ENCODE data around the gene PPP1R13L.

Gene PPP1R13L

DNA sequence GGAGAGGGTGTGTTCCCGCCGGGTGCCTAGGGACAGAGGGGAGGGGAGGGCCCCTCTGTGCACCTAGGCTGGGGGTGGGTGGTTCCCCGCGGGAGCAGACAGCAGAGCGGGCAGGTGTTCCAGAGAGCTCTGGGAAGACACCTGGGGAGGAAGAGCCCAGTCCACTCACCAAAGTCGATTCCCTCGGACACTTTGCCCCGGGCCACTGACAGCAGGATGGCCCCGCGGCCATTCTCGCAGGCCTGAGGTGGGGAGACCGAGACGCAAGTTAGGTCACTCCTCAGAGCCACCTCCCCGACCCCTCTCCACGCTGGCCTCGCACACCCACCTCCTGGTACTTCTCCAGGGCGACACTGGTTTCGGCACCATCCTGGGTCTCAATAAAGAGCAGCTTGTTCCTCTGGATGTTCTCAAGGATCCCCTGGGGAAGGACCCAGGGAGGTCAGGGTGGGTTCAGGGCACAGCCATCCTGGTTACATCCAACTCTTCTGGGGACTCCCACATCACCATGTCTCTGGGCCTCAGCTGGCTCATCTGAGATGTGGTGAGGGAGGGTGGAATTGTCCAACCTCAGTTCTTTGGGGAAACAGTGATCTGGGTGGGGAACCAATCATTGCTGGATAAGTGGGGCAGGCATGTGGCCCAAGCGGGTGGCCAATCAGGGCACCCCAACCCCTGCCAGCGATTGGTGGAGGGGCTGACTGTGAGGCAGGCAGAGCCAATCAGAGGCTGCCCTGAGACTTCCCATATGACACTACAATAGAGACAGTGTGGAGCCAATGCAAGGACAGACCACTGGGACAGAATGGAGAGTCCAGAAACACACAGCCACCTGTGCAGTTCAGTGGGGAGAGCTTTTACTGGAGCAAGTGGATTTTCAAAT is 51.7 kb downstream of the PPP1R13L start:
- DNase-seq (ENCODE audit: low spot score), result no peak
- H3K27ac ChIP-seq, result peak overlapping the region; percentile 31
- TF ChIP-seq, protein P1, sequence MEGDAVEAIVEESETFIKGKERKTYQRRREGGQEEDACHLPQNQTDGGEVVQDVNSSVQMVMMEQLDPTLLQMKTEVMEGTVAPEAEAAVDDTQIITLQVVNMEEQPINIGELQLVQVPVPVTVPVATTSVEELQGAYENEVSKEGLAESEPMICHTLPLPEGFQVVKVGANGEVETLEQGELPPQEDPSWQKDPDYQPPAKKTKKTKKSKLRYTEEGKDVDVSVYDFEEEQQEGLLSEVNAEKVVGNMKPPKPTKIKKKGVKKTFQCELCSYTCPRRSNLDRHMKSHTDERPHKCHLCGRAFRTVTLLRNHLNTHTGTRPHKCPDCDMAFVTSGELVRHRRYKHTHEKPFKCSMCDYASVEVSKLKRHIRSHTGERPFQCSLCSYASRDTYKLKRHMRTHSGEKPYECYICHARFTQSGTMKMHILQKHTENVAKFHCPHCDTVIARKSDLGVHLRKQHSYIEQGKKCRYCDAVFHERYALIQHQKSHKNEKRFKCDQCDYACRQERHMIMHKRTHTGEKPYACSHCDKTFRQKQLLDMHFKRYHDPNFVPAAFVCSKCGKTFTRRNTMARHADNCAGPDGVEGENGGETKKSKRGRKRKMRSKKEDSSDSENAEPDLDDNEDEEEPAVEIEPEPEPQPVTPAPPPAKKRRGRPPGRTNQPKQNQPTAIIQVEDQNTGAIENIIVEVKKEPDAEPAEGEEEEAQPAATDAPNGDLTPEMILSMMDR (conservative IDR thresholded peaks at IDR 0.05; ENCODE audit: low read depth), result no peak
- ChIA-PET POLR2A (ENCODE audit: low non-redundant PET) (interaction anchor here (0.5 to 0.6 kb wide), 2 partner anchors 153 to 261 kb away, joined by 3 to 5 read pairs; no protein-coding TSS in a partner anchor), CTCF (interaction anchor here (0.6 to 0.7 kb wide), 2 partner anchors 61 to 126 kb away, joined by 4 read pairs; no protein-coding TSS in a partner anchor)

DNA sequence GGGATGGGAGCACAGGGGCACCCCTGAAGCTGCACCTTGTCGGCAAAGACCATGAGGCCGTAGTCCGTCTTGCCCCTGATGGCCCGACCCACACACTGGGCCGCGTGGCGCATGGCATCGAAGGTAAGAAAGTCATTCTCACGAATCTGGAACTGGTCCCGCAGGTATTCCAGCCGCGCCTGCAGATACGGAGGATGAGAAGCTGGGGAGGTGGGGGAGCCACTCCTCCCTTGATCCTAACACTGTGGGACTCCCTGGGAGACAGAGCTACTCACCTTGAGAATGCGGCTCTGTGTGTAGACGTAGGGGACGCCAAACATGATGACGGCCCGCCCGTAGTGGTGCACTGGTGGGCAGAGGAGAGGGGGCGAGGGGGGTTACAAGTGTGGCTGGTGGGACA is 52.4 kb downstream of the PPP1R13L start:
- POLR2A ChIA-PET (ENCODE audit: low non-redundant PET), result interaction anchor here (0.5 to 0.6 kb wide), 2 partner anchors 153 to 260 kb away, joined by 3 to 5 read pairs; no protein-coding TSS in a partner anchor
- H3K27ac ChIP-seq, result peak overlapping the region; percentile 28; the same call in 1 of the 2 replicates
- TF ChIP-seq, protein P1 (conservative IDR thresholded peaks at IDR 0.05; ENCODE audit: low read depth), result no peak
- DNase-seq (ENCODE audit: low spot score), result no peak
- CTCF ChIA-PET, result interaction anchor here (0.6 to 0.7 kb wide), 2 partner anchors 62 to 127 kb away, joined by 4 read pairs; no protein-coding TSS in a partner anchor

GRCh38 chr19:45352062-45352461 is 52.8 kb downstream of the PPP1R13L start:
- peak overlapping the region; percentile 28 for H3K27ac ChIP-seq
- TF ChIP-seq, protein P1 (conservative IDR thresholded peaks at IDR 0.05; ENCODE audit: low read depth), result no peak
- ChIA-PET POLR2A (ENCODE audit: low non-redundant PET) (no interaction called here), CTCF (interaction anchor here (0.6 to 0.7 kb wide), 2 partner anchors 62 to 127 kb away, joined by 4 read pairs; no protein-coding TSS in a partner anchor)
- DNase-seq (ENCODE audit: low spot score), result no peak

- ChIA-PET POLR2A (ENCODE audit: low non-redundant PET) (interaction anchor here (0.6 kb wide), 1 partner anchor 8 kb away, joined by 4 read pairs; no protein-coding TSS in a partner anchor), CTCF (no interaction called here)
- H3K27ac ChIP-seq, result peak overlapping the region; percentile 28
- TF ChIP-seq, protein P1 (conservative IDR thresholded peaks at IDR 0.05; ENCODE audit: low read depth), result no peak
- no peak for DNase-seq (ENCODE audit: low spot score)
Observed at GRCh38 chr19:45351401-45351952, 53.4 kb downstream of the PPP1R13L start.

GRCh38 chr19:45350477-45351058 is 54.3 kb downstream of the PPP1R13L start:
- H3K27ac ChIP-seq, result peak overlapping the region; percentile 28
- CTCF ChIA-PET, result no interaction called here
- POLR2A ChIA-PET (ENCODE audit: low non-redundant PET), result interaction anchor here (0.6 kb wide), 1 partner anchor 9 kb away, joined by 4 read pairs; no protein-coding TSS in a partner anchor
- DNase-seq (ENCODE audit: low spot score), result no peak
- TF ChIP-seq, protein P1 (conservative IDR thresholded peaks at IDR 0.05; ENCODE audit: low read depth), result no peak

GRCh38 chr19:45349430-45349941 is 55.4 kb downstream of the PPP1R13L start:
- no peak for DNase-seq (ENCODE audit: low spot score)
- TF ChIP-seq, protein P1 (conservative IDR thresholded peaks at IDR 0.05; ENCODE audit: low read depth), result no peak
- H3K27ac ChIP-seq, result peak overlapping the region; percentile 21
- ChIA-PET CTCF (interaction anchor here (0.6 kb wide), 1 partner anchor 130 kb away, joined by 4 read pairs; no protein-coding TSS in a partner anchor), POLR2A (ENCODE audit: low non-redundant PET) (no interaction called here)
